HCT116 (cell line): ENCODE data around the gene CACNB2.

Source experiments
- CBX3 ChIP-seq: IDR thresholded peaks from 2 replicates; pipeline ENCODE4 v1.6.1; 2012; ENCODE audit warnings: low read depth
- CEBPB ChIP-seq: IDR thresholded peaks from 2 replicates; pipeline ENCODE4 v1.6.1; 2012; ENCODE audit warnings: low read depth
- CTCF ChIP-seq, 3 experiments: fragments of 200-600 bp in 1 of 3; sonication (generic) in 1 of 3; IDR thresholded peaks in 2 of 3; conservative IDR thresholded peaks in 1 of 3; 2 replicates each; pipeline ENCODE4 v1.5.1; 2012 to 2017; ENCODE audit warnings: low read depth in 2 of 3, low read length in 2 of 3, antibody characterized with exemption in 1 of 3, borderline replicate concordance in 1 of 3, control low read depth in 1 of 3, mild to moderate bottlenecking in 1 of 3, mixed read lengths in 1 of 3, mixed run types in 1 of 3, moderate library complexity in 1 of 3; ENCODE audit not compliant: insufficient read depth in 1 of 3
- JUND ChIP-seq: IDR thresholded peaks from 2 replicates; pipeline ENCODE4 v1.6.1; 2012
- POLR2A ChIP-seq: IDR thresholded peaks from 2 replicates; pipeline ENCODE4 v1.7.0; 2011; ENCODE audit warnings: borderline replicate concordance; ENCODE audit not compliant: insufficient read depth, insufficient read length; ENCODE audit errors: extremely low read depth
- POLR2AphosphoS5 ChIP-seq: IDR thresholded peaks from 2 replicates; pipeline ENCODE4 v1.6.1; 2011; ENCODE audit warnings: mild to moderate bottlenecking, low read depth, low read length, moderate library complexity
- SIN3A ChIP-seq: IDR thresholded peaks from 2 replicates; pipeline ENCODE4 v1.6.1; 2012; ENCODE audit warnings: low read depth
- YY1 ChIP-seq: IDR thresholded peaks from 2 replicates; pipeline ENCODE4 v1.6.1; 2011; ENCODE audit warnings: low read length, low read depth, moderate library complexity, mild to moderate bottlenecking; ENCODE audit not compliant: insufficient replicate concordance; ENCODE audit errors: extremely low read depth
- ZNF274 ChIP-seq: fragments of 200-500 bp; sonication (Bioruptor generic); IDR thresholded peaks from 2 replicates; pipeline ENCODE4 v1.6.1; 2014; ENCODE audit warnings: mild to moderate bottlenecking, low read depth, low read length, inconsistent platforms

- TF ChIP-seq POLR2A (no peak), JUND (no peak), ZNF274 (no peak), CTCF (IDR thresholded peaks at IDR 0.05 in 2 of 3, conservative IDR thresholded peaks at IDR 0.05 in 1 of 3; ENCODE audit: borderline replicate concordance in 1 of 3, insufficient read depth in 1 of 3, low read depth in 2 of 3, low read length in 2 of 3) (no peak), YY1 (no peak), CEBPB (no peak), POLR2AphosphoS5 (no peak), SIN3A (no peak), CBX3 (no peak)
Measured at GRCh38 chr10:18556522-18557147, 416.4 kb downstream of the CACNB2 start.
